Right lobe of liver (tissue), 4 donors: ENCODE results near the gene MYO1F.

Experiments
- CTCF ChIP-seq, 4 donors: fragments of 200-600 bp in 3 of 4; fragments of 450-650 bp in 1 of 4; IDR thresholded peaks; one replicate each; pipeline versions ENCODE4 v1.5.1 to v1.8.0; 2016 to 2022; ENCODE audit warnings: antibody characterized with exemption in 4 of 4, mild to moderate bottlenecking in 2 of 4
- POLR2A ChIP-seq: fragments of 450-650 bp; IDR thresholded peaks from one replicate; pipeline ENCODE4 v1.6.1; 2017; ENCODE audit warnings: antibody characterized with exemption, mild to moderate bottlenecking
- donor health status: DM: no; HTN: no; CAD: no.
- donor health status: DM: no; HTN: no; CAD: no.
- donor health status: DM: no; HTN: yes; CAD: no.

DNA sequence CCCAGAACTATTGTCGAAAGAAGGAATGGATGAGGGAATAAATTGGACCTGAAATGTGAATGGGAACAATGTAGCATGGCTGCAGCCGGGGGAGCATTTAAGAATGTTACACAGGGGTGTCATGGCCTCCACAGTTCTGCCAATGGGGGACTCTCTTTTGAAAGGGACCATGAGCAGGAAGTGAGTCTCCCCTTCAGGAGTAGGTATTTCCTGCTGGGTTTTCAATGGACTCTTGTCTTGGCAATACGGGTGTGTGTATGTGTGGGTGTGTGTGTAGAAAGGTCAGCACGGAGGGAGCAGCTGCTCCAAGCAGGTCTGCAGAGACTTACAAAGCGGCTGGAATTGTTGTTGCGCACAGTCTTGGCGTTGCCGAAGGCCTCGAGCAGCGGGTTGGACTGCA is 24.4 kb downstream of the MYO1F start:
- TF ChIP-seq CTCF (IDR thresholded peaks at IDR 0.05) (no peak), POLR2A (no peak)
